ENCODE results near the gene PRR35. TPM values are rescaled to one million over a fixed set of nuclear protein-coding genes. Genes with fewer than 3 reads are reported as not detected.

The PRR35 gene
- under 1 TPM; 0.12 to 0.64 TPM for total RNA-seq

DNA sequence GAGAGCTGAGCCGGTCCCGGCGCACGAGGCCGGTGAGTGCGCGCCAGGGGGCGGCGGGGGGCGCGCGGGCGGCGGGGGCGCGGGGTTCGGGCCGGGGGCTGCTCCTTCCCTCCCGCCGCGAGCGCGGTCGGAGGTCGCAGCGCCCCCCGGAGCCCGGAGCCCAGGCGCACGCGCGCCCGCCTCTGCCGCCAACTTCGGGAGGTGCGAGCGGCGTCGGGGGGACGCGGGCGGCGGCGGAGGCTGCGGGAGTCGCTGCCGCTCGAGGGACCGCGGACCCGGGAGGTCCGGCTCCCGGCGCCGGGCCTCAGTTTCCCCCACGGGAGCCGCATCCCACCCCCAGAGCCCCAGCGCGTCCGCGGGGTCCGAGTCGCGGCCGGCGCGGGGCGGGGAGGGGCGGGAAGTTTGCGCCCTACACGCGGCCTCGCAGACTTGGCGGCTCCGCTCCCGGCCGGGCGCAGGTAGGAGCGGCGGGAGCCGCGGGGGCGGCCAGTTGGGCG lies at the start of gene PRR35:
TSS of gene PRR35 (plus strand) at position 191 of the 497 bp plus-strand sequence. CDS start 2,901 bp downstream, outside the sequence.
- Mint-ChIP-seq H3K4me1 (ENCODE audit: low read depth in 2 of 2) (peaks cover 0 to 3% of the 10 kb centered on the region in 2 donors), H3K36me3 (no peaks in the 10 kb centered on the region), H3K4me3 (no peak within 1 kb of the TSS), H3K9me3 (no peaks in the 10 kb centered on the region), H3K27ac (no peak within 1 kb of the TSS), H3K27me3 (peaks cover 0 to 3% of the 10 kb centered on the region in 2 donors)
- ATAC-seq: no peak
- no peak for DNase-seq (ENCODE audit: low spot score)

DNA sequence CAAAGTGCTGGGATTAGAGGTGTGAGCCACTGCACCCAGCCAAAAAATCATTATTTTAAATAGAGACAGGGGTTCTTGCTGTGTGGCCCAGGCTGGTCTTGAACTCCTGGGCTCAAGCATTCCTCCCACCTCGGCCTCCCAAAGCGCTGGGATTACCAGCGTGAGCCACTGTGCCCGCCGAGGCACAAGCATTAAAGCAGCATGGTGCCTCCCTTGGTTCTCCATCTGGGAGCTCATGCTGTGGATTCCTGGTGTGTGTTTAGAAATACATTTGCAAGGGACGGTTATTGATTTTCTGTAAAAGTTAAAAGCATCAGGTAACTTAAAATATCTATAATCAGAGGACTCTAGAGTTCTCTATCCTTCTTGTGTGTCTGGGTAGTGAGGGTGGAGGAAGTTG lies 47.4 kb upstream of the PRR35 start:
- Mint-ChIP-seq H3K4me1 (ENCODE audit: low read depth in 2 of 2) (peaks cover 0 to 4% of the 10 kb centered on the region in 2 donors), H3K27me3 (no peaks in the 10 kb centered on the region), H3K9me3 (no peaks in the 10 kb centered on the region), H3K27ac (peak overlapping the region in 1 of 2 donors; percentile 43), H3K4me3 (no peak overlapping the region), H3K36me3 (no peaks in the 10 kb centered on the region)
- DNase-seq (ENCODE audit: low spot score) (no peak), ATAC-seq (no peak)

DNA sequence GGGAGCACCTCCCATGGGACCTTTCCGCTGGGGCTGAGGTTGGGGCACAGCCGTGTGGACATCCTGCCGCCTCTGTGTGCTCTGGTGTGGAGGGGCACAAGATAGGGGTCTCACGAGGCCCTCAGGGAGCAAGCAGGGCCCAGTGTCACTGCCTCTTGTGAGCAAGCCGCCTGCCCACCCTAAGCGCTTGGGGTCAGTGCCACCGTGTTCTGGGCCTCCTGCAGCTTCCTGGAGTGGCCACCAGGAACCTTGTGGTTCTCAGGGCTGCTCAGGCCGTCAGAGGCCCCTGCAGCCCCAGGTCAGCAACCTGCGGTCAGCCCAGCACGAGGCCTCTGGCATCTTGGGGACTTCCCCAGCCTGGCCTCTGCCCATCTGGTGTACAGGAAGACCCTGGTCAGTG lies 46.2 kb upstream of the PRR35 start:
- H3K4me3 Mint-ChIP-seq: no peak overlapping the region
- H3K36me3 Mint-ChIP-seq: no peaks in the 10 kb centered on the region

DNA sequence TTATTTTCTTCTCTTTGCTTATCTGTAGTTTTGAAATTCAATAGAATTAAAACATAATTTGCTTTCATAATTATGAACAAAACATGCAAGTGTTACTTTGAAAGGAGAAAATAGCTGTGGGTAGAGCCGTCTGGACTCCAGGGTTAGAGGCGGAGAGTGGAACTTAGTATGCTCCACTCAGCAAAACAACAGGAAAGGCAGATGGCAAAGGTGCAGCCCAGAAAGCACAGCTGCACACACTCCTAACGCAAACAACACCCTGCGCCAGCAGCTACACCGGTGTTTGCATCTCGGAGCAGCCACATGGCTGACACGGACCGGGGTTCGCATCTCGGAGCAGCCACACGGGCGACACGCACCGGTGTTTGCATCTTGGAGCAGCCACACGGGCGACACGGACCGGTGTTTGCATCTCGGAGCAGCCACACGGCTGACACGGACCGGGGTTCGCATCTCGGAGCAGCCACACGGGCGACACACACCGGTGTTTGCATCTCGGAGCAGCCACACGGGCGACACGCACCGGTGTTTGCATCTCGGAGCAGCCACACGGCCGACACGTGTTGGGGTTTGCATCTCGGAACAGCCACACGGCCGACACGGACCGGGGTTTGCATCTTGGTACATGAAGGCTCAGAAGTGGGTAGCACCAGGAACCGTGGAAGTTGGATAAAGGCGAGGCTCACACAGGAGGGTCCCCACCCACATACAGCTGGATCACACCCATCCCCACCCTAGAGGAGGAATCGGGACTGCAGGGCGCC lies 44.8 kb upstream of the PRR35 start:
- ATAC-seq: no peak
- Mint-ChIP-seq H3K27me3 (no peaks in the 10 kb centered on the region), H3K4me3 (no peak overlapping the region), H3K4me1 (ENCODE audit: low read depth in 2 of 2) (no peaks in the 10 kb centered on the region), H3K9me3 (no peaks in the 10 kb centered on the region), H3K27ac (no peak overlapping the region), H3K36me3 (no peaks in the 10 kb centered on the region)
- DNase-seq (ENCODE audit: low spot score): no peak

More for the DNA sequence above, 46.2 kb upstream of the PRR35 start:
- Mint-ChIP-seq H3K4me1 (ENCODE audit: low read depth in 2 of 2) (peaks cover 0 to 4% of the 10 kb centered on the region in 2 donors), H3K27me3 (no peaks in the 10 kb centered on the region), H3K9me3 (no peaks in the 10 kb centered on the region), H3K27ac (no peak overlapping the region)
- DNase-seq (ENCODE audit: low spot score) (no peak), ATAC-seq (no peak)

DNA sequence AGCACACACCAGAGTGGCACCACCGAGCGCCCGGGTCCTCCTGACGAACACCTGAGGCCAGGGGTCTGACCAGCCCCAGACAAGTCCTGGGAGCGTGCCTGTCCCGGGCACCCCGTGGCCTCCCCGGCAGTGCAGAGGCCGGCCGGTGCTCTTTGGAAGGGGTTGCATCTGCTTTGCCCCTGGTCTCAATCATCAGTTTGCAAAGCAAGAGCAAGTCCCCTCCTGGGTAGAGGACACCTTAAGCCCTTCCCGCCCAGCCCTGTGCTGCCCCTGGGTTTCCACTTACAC lies 44.3 kb upstream of the PRR35 start:
- Mint-ChIP-seq H3K9me3 (no peaks in the 10 kb centered on the region), H3K4me3 (no peak overlapping the region), H3K36me3 (no peaks in the 10 kb centered on the region), H3K27me3 (no peaks in the 10 kb centered on the region), H3K27ac (no peak overlapping the region), H3K4me1 (ENCODE audit: low read depth in 2 of 2) (no peaks in the 10 kb centered on the region)
- DNase-seq (ENCODE audit: low spot score): no peak
- ATAC-seq: no peak

DNA sequence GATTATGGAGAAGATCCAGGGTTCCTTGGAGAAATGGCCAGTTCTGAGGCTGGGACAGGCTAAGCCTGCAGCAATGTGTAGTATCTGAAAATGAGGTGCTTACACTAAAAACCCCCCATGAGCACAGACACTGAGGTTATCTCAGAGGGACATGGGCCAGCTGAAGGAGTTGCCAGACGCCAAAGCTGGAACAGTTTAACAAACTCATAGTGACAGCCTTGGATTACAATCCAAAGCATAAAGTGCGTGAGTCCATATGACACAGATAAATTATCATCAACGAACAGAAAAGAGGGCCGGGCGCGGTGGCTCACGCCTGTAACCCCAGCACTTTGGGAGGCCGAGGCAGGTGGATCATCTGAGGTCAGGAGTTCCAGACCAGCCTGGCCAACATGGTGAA lies 43.9 kb upstream of the PRR35 start:
- H3K4me3 Mint-ChIP-seq: no peak overlapping the region
- no peaks in the 10 kb centered on the region for H3K36me3 Mint-ChIP-seq
- ATAC-seq (no peak), DNase-seq (ENCODE audit: low spot score) (no peak)
- no peaks in the 10 kb centered on the region for H3K4me1 Mint-ChIP-seq (ENCODE audit: low read depth in 2 of 2)
- no peak overlapping the region for H3K27ac Mint-ChIP-seq
- H3K9me3 Mint-ChIP-seq: no peaks in the 10 kb centered on the region
- no peaks in the 10 kb centered on the region for H3K27me3 Mint-ChIP-seq

DNA sequence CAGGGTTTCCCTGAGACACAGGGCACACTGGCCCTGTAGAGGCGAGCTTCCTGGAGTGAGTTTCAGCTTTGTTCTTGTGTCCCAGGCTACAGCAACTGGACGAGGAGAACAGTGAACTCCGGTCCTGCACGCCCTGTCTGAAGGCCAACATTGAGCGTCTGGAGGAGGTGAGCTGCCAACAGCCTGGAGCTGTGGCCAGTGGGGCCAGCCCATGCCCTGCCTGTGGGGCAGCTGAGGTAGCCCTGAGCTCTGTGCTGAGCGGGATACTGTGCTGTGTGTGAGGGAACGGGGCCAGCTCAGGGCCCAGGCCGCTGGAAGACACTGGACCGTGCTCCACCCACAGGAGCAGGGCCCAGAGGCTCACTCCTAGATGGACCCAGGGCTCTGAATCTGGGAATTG lies 41.3 kb upstream of the PRR35 start:
- Mint-ChIP-seq H3K27me3 (no peaks in the 10 kb centered on the region), H3K4me1 (ENCODE audit: low read depth in 2 of 2) (no peaks in the 10 kb centered on the region), H3K36me3 (no peaks in the 10 kb centered on the region), H3K4me3 (no peak overlapping the region), H3K9me3 (no peaks in the 10 kb centered on the region), H3K27ac (no peak overlapping the region)
- no peak for DNase-seq (ENCODE audit: low spot score)
- no peak for ATAC-seq

DNA sequence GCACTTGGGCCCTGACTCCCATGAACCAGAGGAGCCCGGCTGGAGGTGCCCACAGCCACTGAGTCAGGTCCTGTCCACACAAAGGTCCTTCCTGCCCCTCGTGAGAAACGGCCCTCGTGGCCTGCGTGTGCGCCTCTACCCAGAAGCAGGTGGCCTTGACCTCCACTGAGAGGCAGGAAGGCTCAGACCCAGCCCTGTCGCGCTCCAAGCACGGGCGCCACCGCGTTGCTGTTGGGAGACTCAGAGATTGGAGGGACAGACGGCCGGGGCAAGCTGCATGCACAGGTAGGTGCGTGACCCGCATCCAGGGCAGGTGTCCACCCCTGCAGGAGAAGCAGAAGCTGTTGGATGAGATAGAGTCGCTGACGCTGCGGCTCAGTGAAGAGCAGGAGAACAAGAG lies 40.8 kb upstream of the PRR35 start:
- H3K9me3 Mint-ChIP-seq: no peaks in the 10 kb centered on the region
- no peaks in the 10 kb centered on the region for H3K36me3 Mint-ChIP-seq
- no peaks in the 10 kb centered on the region for H3K27me3 Mint-ChIP-seq
- no peak overlapping the region for H3K27ac Mint-ChIP-seq
- H3K4me1 Mint-ChIP-seq (ENCODE audit: low read depth in 2 of 2): no peaks in the 10 kb centered on the region
- ATAC-seq (no peak), DNase-seq (ENCODE audit: low spot score) (no peak)
- H3K4me3 Mint-ChIP-seq: no peak overlapping the region

DNA sequence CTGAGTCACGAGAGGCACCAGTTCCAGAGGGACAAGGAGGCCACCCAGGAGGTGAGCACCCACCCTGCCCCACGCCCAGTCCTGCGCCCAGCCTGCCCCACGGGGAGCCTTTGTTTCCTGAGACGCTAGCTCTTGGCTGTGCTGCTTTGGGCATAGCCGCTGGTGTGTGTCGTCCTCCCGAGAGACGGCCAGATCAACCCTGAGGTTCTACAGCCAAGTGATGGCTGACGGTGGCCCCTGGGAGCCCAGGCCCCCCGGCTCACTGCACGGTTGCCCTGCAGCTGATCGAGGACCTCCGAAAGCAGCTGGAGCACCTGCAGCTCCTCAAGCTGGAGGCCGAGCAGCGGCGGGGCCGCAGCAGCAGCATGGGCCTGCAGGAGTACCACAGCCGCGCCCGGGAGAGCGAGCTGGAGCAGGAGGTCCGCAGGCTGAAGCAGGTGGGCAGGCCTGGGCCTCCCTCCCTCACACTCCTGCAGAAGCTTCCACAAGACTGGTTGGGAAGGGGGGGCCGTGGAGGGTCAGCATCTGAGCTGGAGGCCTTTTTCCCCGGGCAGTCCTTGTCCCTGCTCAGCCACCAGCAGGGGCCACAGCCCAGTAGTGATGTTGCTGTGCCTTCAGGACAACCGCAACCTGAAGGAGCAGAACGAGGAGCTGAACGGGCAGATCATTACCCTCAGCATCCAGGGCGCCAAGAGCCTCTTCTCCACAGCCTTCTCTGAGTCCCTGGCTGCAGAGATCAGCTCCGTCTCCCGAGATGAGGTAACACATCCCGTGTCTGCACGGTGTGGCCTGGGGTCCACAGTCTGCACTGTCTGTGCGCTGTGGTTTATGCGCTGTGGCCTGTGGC lies 40.1 kb upstream of the PRR35 start:
- peaks cover 0 to 1% of the 10 kb centered on the region in 2 donors for H3K4me1 Mint-ChIP-seq (ENCODE audit: low read depth in 2 of 2)
- H3K36me3 Mint-ChIP-seq: no peaks in the 10 kb centered on the region
- no peak for DNase-seq (ENCODE audit: low spot score)
- H3K27ac Mint-ChIP-seq: no peak overlapping the region
- H3K4me3 Mint-ChIP-seq: no peak overlapping the region
- no peaks in the 10 kb centered on the region for H3K9me3 Mint-ChIP-seq
- H3K27me3 Mint-ChIP-seq: no peaks in the 10 kb centered on the region
- peak in 1 of 2 donors; percentile 17 for ATAC-seq

DNA sequence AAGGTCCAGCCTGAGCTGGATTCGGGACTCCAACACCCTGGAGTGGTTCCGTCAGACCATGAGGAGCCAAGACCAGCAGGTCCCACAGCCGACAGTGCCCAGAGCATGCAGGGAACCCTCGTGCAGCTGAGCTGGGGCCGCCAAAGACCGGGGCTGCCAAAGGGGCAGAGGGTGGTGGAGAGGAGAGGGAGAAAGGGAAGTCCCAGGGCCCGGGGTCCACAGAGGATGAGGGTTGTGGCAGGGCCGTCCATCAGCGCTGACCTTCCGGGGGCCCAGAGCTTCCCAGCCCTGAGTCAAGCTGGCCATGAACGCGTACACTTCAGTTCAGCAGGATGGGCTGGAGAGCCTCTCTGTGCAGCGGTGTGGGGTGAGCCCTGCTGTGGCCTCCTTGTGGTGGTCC lies 39.3 kb upstream of the PRR35 start:
- H3K27ac Mint-ChIP-seq: no peak overlapping the region
- ATAC-seq (no peak), DNase-seq (ENCODE audit: low spot score) (no peak)
- H3K27me3 Mint-ChIP-seq: no peaks in the 10 kb centered on the region
- H3K4me3 Mint-ChIP-seq: no peak overlapping the region
- no peaks in the 10 kb centered on the region for H3K36me3 Mint-ChIP-seq
- peaks cover 7 to 9% of the 10 kb centered on the region in 2 donors for H3K4me1 Mint-ChIP-seq (ENCODE audit: low read depth in 2 of 2)
- H3K9me3 Mint-ChIP-seq: no peaks in the 10 kb centered on the region

DNA sequence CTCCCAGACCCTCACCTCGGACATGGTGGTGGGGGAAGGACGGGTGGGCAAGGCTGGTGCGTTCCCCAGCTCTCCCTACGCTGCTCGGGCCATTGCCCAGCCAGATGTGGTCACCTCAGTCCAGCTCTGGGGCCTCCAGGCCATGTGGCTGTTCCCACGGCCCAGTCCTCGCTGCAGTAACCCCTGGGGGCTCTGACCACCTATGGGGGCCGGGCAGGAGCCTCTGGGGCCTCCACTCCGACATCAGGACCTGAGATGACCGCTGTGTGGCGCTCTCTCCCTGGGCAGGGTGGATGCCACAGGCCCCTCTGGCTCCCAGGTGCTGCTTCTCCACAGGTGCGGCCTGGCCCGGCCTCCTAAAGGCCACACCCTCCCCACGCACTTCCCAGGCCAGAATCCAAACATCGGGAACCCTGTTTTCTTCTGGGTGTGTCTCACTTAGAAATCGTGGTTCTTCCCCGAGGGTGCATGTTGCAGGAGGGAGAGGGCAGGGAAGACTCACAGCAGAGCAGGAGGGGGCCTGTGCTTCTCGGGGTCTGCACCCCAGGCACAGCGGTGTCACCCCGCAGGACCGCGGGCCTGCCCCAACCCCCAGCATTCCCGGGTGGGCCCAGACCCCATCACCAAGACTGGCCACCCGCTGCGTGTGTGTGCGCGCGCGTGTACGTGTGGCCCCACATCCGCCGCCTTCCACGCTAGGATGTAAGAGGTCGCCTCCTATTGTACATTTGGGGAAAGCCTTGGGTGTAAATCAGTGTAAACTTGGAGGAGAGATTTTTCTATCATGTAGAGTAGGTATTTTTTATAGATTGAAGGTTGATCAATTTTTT lies 38.6 kb upstream of the PRR35 start:
- Mint-ChIP-seq H3K27me3 (no peaks in the 10 kb centered on the region), H3K4me1 (ENCODE audit: low read depth in 2 of 2) (peaks cover 7 to 15% of the 10 kb centered on the region in 2 donors), H3K27ac (no peak overlapping the region), H3K4me3 (no peak overlapping the region), H3K9me3 (no peaks in the 10 kb centered on the region), H3K36me3 (no peaks in the 10 kb centered on the region)
- no peak for DNase-seq (ENCODE audit: low spot score)
- ATAC-seq: no peak

DNA sequence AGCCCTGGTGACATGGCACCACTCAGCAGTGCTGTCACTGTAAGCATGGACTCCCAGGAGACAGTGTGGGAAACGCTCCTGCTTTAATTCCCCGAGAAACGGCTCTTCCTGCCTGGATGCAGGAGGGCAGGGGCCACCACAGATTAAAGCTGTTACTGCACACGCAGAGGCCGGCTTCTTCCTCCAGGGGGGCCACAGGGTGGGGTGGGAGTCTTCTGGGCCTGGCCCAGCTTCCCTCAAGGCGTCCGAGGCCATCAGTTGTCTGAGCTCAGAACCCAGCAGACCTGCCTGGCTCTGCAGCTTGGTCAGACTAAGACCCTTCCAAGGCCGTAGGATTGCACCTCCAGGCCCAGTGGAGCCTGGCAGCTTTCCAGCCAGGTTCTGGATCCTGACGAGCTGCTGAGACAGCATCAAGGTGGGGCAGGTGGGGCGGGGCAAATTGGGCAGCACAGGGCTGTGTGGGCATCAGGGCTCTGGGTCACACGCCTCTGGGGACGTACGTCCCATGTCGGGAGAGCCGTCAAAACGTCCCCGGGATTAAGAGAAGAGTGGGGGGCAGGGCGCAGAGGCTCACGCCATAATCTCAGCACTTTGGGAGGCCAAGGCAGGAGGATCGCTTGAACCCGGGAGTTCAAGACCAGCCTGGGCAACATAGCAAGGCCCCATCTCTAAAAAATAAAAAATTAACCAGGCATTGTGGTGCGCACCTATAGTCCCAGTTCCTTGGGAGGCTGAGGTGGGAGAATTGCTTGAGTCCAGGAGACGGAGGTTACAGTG lies 37.7 kb upstream of the PRR35 start:
- Mint-ChIP-seq H3K4me1 (ENCODE audit: low read depth in 2 of 2) (peaks cover 7 to 17% of the 10 kb centered on the region in 2 donors), H3K9me3 (no peaks in the 10 kb centered on the region), H3K36me3 (no peaks in the 10 kb centered on the region), H3K27ac (no peak overlapping the region), H3K27me3 (no peaks in the 10 kb centered on the region), H3K4me3 (no peak overlapping the region)
- ATAC-seq (no peak), DNase-seq (ENCODE audit: low spot score) (no peak)

DNA sequence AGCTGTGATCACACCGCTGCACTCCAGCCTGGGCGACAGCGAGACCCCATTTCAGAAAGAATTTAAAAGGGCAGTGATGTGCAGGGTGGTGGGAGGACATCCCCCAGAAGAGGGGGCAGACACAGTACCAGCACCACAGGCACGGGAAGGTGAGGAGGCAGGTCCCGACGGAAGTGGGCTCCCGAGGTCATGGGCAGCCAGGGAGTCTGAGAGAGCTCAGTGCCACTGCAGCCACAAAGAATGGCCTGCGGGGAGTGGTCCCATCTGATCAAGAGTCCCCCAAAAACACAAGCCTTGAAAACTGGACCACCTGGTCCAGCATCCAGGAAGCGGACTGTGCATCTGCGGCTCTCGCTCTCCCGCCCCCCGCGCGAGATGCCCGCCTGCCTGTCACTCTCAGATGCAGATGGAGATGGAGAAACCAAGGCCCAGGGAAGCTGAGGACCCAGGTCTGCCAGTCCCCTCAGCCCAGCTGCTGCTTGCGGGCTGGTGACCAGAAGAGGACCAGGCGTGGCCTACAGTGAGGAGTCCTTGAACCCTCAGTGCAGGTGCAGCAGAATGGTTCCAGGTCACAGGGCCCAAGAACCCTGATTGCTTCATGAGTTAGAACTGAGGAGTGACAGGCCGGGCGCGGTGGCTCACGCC lies 37.0 kb upstream of the PRR35 start:
- ATAC-seq: no peak
- Mint-ChIP-seq H3K4me3 (peak overlapping the region; percentile 17), H3K9me3 (no peaks in the 10 kb centered on the region), H3K4me1 (ENCODE audit: low read depth in 2 of 2) (peaks cover 7 to 17% of the 10 kb centered on the region in 2 donors), H3K36me3 (no peaks in the 10 kb centered on the region), H3K27me3 (no peaks in the 10 kb centered on the region), H3K27ac (peak overlapping the region in 1 of 2 donors; percentile 92)
- no peak for DNase-seq (ENCODE audit: low spot score)
